ENCODE results near the gene GALNT2. TPM values are rescaled to one million over a fixed set of nuclear protein-coding genes. Genes with fewer than 3 reads are reported as not detected.

Gene GALNT2
- total and polyA plus RNA-seq, 2 of the 4 experiments (the other 2 are of a cell fraction): 50.4 to 189 TPM

GRCh38 chr1:230020451-230020850 is 46.6 kb upstream of the GALNT2 start:
- no peak overlapping the region for H3K23ac ChIP-seq (ENCODE audit: low read depth, low read length)
- H3K9me3 ChIP-seq (ENCODE audit: control insufficient read depth, insufficient read depth, low read length): no peaks in the 10 kb centered on the region
- no TSS peak for BruUV-seq (replicated peaks)
- H4K5ac ChIP-seq (ENCODE audit: low read depth, low read length): no peak overlapping the region
- ChIA-PET POLR2A (ENCODE audit: unreplicated experiment) (no interaction called here), CTCF (no interaction called here)
- intact Hi-C loops (cut with micrococcal nuclease) (no loop called here), in situ Hi-C loops (cut with MboI; ENCODE audit: low sequenced_read_pairs) (no loop called here), dilution Hi-C loops (cut with HindIII; ENCODE audit: low sequenced_read_pairs, unreplicated experiment) (no loop called here)
- no peak for ATAC-seq (ENCODE audit: low read depth)
- H4K91ac ChIP-seq (ENCODE audit: insufficient read depth, low read depth, low read length): no peak overlapping the region
- no peak overlapping the region for H2BK15ac ChIP-seq (ENCODE audit: low read depth, low read length)
- H3K4ac ChIP-seq (ENCODE audit: low read depth, low read length): no peak overlapping the region
- H3K27me3 ChIP-seq (ENCODE audit: control insufficient read depth, insufficient read depth, low read length): peaks cover 6% of the 10 kb centered on the region
- H4K8ac ChIP-seq (ENCODE audit: low read depth in 2 of 2, low read length in 2 of 2): no peak overlapping the region
- no peak overlapping the region for H2BK20ac ChIP-seq (ENCODE audit: low read depth, low read length)
- no CpG with 5 or more reads among the region's 3 CpGs for WGBS, 2 experiments (ENCODE audit: extremely low coverage in 2 of 2, insufficient read length in 1 of 2)
- no peak overlapping the region for H2BK5ac ChIP-seq (ENCODE audit: low read depth, low read length, poor library complexity, severe bottlenecking)
- H2BK120ac ChIP-seq (ENCODE audit: low read depth, low read length): no peak overlapping the region
- H3K14ac ChIP-seq (replicated peaks; ENCODE audit: low read depth, low read length): no peak overlapping the region
- H2AK9ac ChIP-seq (replicated peaks; ENCODE audit: low read depth, low read length, poor library complexity): no peak overlapping the region
- no peak overlapping the region for H3K4me2 ChIP-seq (ENCODE audit: low read depth, low read length)
- H3K9me1 ChIP-seq (ENCODE audit: insufficient read depth, low read length): no peaks in the 10 kb centered on the region
- H3K4me3 ChIP-seq (ENCODE audit: insufficient read depth, low read depth, low read length): no peak overlapping the region
- H3K18ac ChIP-seq (ENCODE audit: low read depth, low read length): no peak overlapping the region
- no peak overlapping the region for H3K9ac ChIP-seq (ENCODE audit: low read depth, low read length)
- TF ChIP-seq RAD21 (IDR thresholded peaks at IDR 0.05; ENCODE audit: low read length) (no peak), NFE2L2 (IDR thresholded peaks at IDR 0.05; ENCODE audit: low read depth, low read length) (no peak), MXI1 (IDR thresholded peaks at IDR 0.05; ENCODE audit: borderline replicate concordance, low read depth, low read length) (no peak), CEBPB (IDR thresholded peaks at IDR 0.05; ENCODE audit: low read depth, low read length) (no peak), MAFK (IDR thresholded peaks at IDR 0.05; ENCODE audit: low read depth, low read length) (no peak), USF2 (IDR thresholded peaks at IDR 0.05; ENCODE audit: low read depth, low read length) (no peak), ELK1 (IDR thresholded peaks at IDR 0.05; ENCODE audit: borderline replicate concordance, low read depth, low read length) (no peak), SMC3 (IDR thresholded peaks at IDR 0.05; ENCODE audit: low read depth, low read length) (no peak), MAZ (IDR thresholded peaks at IDR 0.05; ENCODE audit: borderline replicate concordance, low read depth, low read length) (no peak)
- no peak for DNase-seq
- no peaks in the 10 kb centered on the region for H3K36me3 ChIP-seq (ENCODE audit: control insufficient read depth, insufficient read depth, low read length)
- no peaks in the 10 kb centered on the region for H4K20me1 ChIP-seq (ENCODE audit: insufficient read depth, low read length)
- H3K4me1 ChIP-seq (ENCODE audit: control insufficient read depth, insufficient read depth, low read length): no peaks in the 10 kb centered on the region
- H3K27ac ChIP-seq (ENCODE audit: insufficient read depth, low read length): no peak overlapping the region
- H3K56ac ChIP-seq (ENCODE audit: extremely low read depth, insufficient read depth, low read length): no peak overlapping the region
- H2AK5ac ChIP-seq (ENCODE audit: low read depth, low read length): no peak overlapping the region
- H2AFZ ChIP-seq (replicated peaks; ENCODE audit: low read length, poor library complexity): no peak overlapping the region
- no peaks in the 10 kb centered on the region for H3K79me1 ChIP-seq (ENCODE audit: low read depth in 1 of 2, low read length in 2 of 2)

Data from IMR-90 (cell line).